Neuronal stem cell (in vitro differentiated cells): Measurements from ENCODE around the gene CENPQ.
A peak's percentile ranks its signal among the peaks of the same experiment; 100 is the strongest.

Experiments
- DNase-seq: peaks from one replicate; pipeline ENCODE4 v3.0.0-alpha.2; 2013; ENCODE audit warnings: low spot score
- H2AFZ ChIP-seq: one replicate; pipeline ENCODE4 v1.6.1; 2013; ENCODE audit warnings: mild to moderate bottlenecking, low read length, inconsistent platforms
- H2AK5ac ChIP-seq: 2 replicates; pipeline ENCODE4 v1.6.1; 2013; ENCODE audit warnings: low read depth, mild to moderate bottlenecking, inconsistent platforms, low read length, moderate library complexity, mixed read lengths
- H2BK120ac ChIP-seq: 2 replicates; pipeline ENCODE4 v1.6.1; 2013; ENCODE audit warnings: low read depth, mild to moderate bottlenecking, inconsistent platforms, low read length, moderate library complexity, mixed read lengths
- H2BK12ac ChIP-seq: one replicate; pipeline ENCODE4 v1.6.1; 2013; ENCODE audit warnings: low read length, inconsistent platforms
- H2BK15ac ChIP-seq: 2 replicates; pipeline ENCODE4 v1.6.1; 2013; ENCODE audit warnings: mild to moderate bottlenecking, low read length, inconsistent platforms, mixed read lengths
- H2BK5ac ChIP-seq: one replicate; pipeline ENCODE4 v1.6.1; 2013; ENCODE audit warnings: inconsistent platforms, mild to moderate bottlenecking, low read length, moderate library complexity
- H3K14ac ChIP-seq: one replicate; pipeline ENCODE4 v1.6.1; 2013; ENCODE audit warnings: low read length, inconsistent platforms
- H3K18ac ChIP-seq: 2 replicates; pipeline ENCODE4 v1.6.1; 2013; ENCODE audit warnings: low read length, inconsistent platforms
- H3K23ac ChIP-seq: 2 replicates; pipeline ENCODE4 v1.6.1; 2013; ENCODE audit warnings: low read depth, mild to moderate bottlenecking, mixed read lengths, low read length, inconsistent platforms; ENCODE audit not compliant: poor library complexity
- H3K27ac ChIP-seq: replicated peaks from 3 replicates; pipeline ENCODE4 v1.5.1; 2013; ENCODE audit warnings: low read length, inconsistent platforms
- H3K27me3 ChIP-seq, 3 experiments: 2 replicates each; pipeline ENCODE4 v1.6.1; 2013; ENCODE audit warnings: low read length in 3 of 3, mild to moderate bottlenecking in 2 of 3, inconsistent platforms in 1 of 3, low read depth in 1 of 3, mixed read lengths in 1 of 3, moderate library complexity in 1 of 3; ENCODE audit not compliant: control insufficient read depth in 3 of 3, insufficient read depth in 3 of 3
- H3K36me3 ChIP-seq, 2 donors: replicated peaks in 1 of 2; 2 replicates each; pipeline ENCODE4 v1.6.1; 2013; ENCODE audit warnings: low read length in 2 of 2; ENCODE audit not compliant: control insufficient read depth in 2 of 2, insufficient read depth in 2 of 2
- H3K4ac ChIP-seq: 2 replicates; pipeline ENCODE4 v1.6.1; 2013; ENCODE audit warnings: inconsistent platforms, mild to moderate bottlenecking, low read length, moderate library complexity
- H3K4me1 ChIP-seq, 2 donors: 1 replicate in 1 of 2; 2 replicates in 1 of 2; pipeline ENCODE4 v1.6.1; 2013; ENCODE audit warnings: low read length in 2 of 2, low read depth in 1 of 2; ENCODE audit not compliant: control insufficient read depth in 2 of 2, insufficient read depth in 1 of 2
- H3K4me2 ChIP-seq: one replicate; pipeline ENCODE4 v1.6.1; 2013; ENCODE audit warnings: mild to moderate bottlenecking, low read length, inconsistent platforms; ENCODE audit not compliant: insufficient read depth, poor library complexity, severe bottlenecking
- H3K4me3 ChIP-seq, 2 donors: 2 replicates each; pipeline ENCODE4 v1.5.1; 2013; ENCODE audit warnings: low read length in 2 of 2, mild to moderate bottlenecking in 2 of 2, inconsistent platforms in 1 of 2, moderate library complexity in 1 of 2
- H3K79me1 ChIP-seq: one replicate; pipeline ENCODE4 v1.6.1; 2013; ENCODE audit warnings: low read depth, mild to moderate bottlenecking, inconsistent platforms, low read length, moderate library complexity
- H3K9ac ChIP-seq: one replicate; pipeline ENCODE4 v1.6.1; 2013; ENCODE audit warnings: mild to moderate bottlenecking, low read depth, low read length, inconsistent platforms; ENCODE audit not compliant: poor library complexity
- H3K9me3 ChIP-seq, 2 donors: replicated peaks in 1 of 2; 2 replicates each; pipeline versions ENCODE3 to v1.6.1; 2013; ENCODE audit warnings: low read length in 2 of 2, mild to moderate bottlenecking in 2 of 2, inconsistent platforms in 1 of 2, low read depth in 1 of 2, mixed read lengths in 1 of 2, moderate library complexity in 1 of 2; ENCODE audit not compliant: control insufficient read depth in 2 of 2, insufficient read depth in 1 of 2
- H4K8ac ChIP-seq: one replicate; pipeline ENCODE4 v1.6.1; 2013; ENCODE audit warnings: low read depth, mild to moderate bottlenecking, inconsistent platforms, low read length, moderate library complexity
- H4K91ac ChIP-seq: one replicate; pipeline ENCODE4 v1.6.1; 2013; ENCODE audit warnings: low read length, low read depth, mild to moderate bottlenecking, inconsistent platforms; ENCODE audit not compliant: poor library complexity
- WGBS, 2 donors: extraction: QIAGEN DNeasy Blood & Tissue Kit; methylation state at CpG; one replicate each; pipeline ENCODE4 v1.1.7; 2013; ENCODE audit warnings: missing lambda C conversion rate in 2 of 2, mixed read lengths in 1 of 2; ENCODE audit not compliant: insufficient read length in 2 of 2, insufficient replicate concordance in 1 of 2; ENCODE audit errors: extremely low coverage in 2 of 2; 5-methylcytosine and 5-hydroxymethylcytosine counted together

The CENPQ gene

DNA sequence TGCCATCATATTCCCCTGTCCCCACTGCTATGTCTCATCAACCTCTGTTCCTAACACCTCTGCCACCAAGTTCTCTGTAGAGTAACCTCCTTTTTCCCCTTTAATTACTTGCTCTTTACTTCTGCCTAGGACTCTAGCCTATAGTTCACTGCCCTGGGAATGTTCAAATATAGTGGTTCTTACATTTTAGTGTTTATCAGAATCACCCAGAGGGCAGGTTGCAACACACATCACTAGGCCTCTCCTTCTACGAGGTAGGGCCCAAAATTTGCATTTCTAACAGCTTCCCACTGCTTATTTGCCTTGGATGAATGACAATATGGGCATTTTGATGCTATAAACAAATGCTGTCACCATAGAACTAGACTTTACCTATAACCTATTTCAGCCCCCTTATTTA lies 64.2 kb downstream of the CENPQ start:
- no peak overlapping the region for H2AK5ac ChIP-seq
- no peak overlapping the region for H4K8ac ChIP-seq
- H3K9me3 ChIP-seq, result no peaks in the 10 kb centered on the region
- H3K4me1 ChIP-seq, result no peaks in the 10 kb centered on the region
- no peaks in the 10 kb centered on the region for H3K36me3 ChIP-seq
- no peak overlapping the region for H2BK15ac ChIP-seq
- no peaks in the 10 kb centered on the region for H3K79me1 ChIP-seq
- no peak overlapping the region for H3K18ac ChIP-seq
- H4K91ac ChIP-seq, result no peak overlapping the region
- no peak overlapping the region for H3K14ac ChIP-seq
- no peak overlapping the region for H2BK12ac ChIP-seq
- no peak for DNase-seq
- no peak overlapping the region for H3K4me2 ChIP-seq
- no peak overlapping the region for H3K4ac ChIP-seq
- H3K27me3 ChIP-seq, result no peaks in the 10 kb centered on the region
- H3K9ac ChIP-seq, result no peak overlapping the region
- no CpG with 5 or more reads among the region's 1 CpG for WGBS, 2 donors
- H3K27ac ChIP-seq, result no peak overlapping the region
- H3K4me3 ChIP-seq, result no peak overlapping the region
- H3K23ac ChIP-seq, result no peak overlapping the region
- H2AFZ ChIP-seq, result no peak overlapping the region
- H2BK5ac ChIP-seq, result no peak overlapping the region
- no peak overlapping the region for H2BK120ac ChIP-seq

DNA sequence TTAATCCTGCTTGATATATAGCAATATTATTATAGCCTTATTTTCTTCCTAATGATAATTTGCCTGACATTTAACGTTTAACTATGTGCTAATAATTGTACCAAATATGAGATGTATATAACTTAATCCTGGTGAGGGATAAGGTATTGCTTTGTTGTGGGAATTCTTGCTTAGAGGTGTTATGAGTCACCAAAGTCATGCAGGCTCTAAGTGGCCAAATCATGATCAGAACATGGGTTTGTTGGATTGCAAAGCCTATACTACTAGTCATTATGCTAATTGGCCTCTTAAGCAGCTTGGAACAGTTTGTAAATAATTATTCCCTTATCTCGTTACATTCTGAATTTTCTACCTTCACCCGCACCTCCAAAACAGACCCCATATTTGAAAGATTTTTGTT lies 65.4 kb downstream of the CENPQ start:
- Histone ChIP-seq H3K4me3 (no peak overlapping the region), H3K36me3 (no peaks in the 10 kb centered on the region), H4K8ac (no peak overlapping the region), H2BK15ac (no peak overlapping the region), H2AFZ (no peak overlapping the region), H3K4me2 (no peak overlapping the region), H3K27me3 (no peaks in the 10 kb centered on the region), H3K27ac (no peak overlapping the region), H3K79me1 (no peaks in the 10 kb centered on the region), H2BK120ac (no peak overlapping the region), H3K9me3 (no peaks in the 10 kb centered on the region), H3K23ac (no peak overlapping the region), H4K91ac (no peak overlapping the region), H2BK5ac (no peak overlapping the region), H3K4me1 (no peaks in the 10 kb centered on the region), H3K18ac (no peak overlapping the region), H2AK5ac (no peak overlapping the region), H3K4ac (no peak overlapping the region), H2BK12ac (no peak overlapping the region), H3K9ac (no peak overlapping the region), H3K14ac (no peak overlapping the region)
- WGBS, 2 donors, result no CpG with 5 or more reads among the region's 3 CpGs
- no peak for DNase-seq

DNA sequence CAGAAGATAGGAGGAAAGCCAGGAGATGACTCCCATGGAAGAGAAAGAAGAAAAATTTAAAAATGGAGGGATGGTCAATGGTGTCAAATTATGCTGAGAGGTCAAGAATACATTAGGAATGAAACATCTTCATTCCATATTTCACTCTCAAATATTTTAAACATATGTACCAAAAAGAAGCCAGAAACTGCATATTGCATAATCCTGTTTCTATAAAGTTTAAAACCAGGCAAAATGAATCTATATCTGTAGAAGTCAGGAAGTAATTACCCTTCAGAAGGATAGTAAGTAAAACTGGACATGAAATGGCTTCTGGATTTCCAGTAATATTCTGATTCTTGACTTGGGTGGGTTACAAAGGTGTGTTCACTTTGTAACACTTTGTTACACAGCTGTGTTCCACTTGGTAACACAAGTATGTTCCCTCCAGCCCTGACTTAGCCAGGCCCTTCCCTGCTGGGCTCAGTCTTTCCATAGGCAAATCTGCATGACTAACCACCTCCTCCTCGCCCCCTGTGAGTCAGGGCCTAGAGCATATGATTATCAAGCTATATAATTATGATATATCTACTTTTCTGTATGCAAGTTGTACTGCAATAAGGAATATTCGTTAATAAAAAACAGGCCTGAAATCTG lies 67.1 kb downstream of the CENPQ start:
- Histone ChIP-seq H2BK15ac (no peak overlapping the region), H3K18ac (no peak overlapping the region), H4K91ac (no peak overlapping the region), H2BK5ac (no peak overlapping the region), H3K4me1 (no peaks in the 10 kb centered on the region), H3K4ac (no peak overlapping the region), H3K27ac (no peak overlapping the region), H2BK120ac (no peak overlapping the region), H3K36me3 (no peaks in the 10 kb centered on the region), H3K9ac (no peak overlapping the region), H2AFZ (no peak overlapping the region), H3K4me2 (no peak overlapping the region), H3K27me3 (no peaks in the 10 kb centered on the region), H2BK12ac (no peak overlapping the region), H2AK5ac (no peak overlapping the region), H3K79me1 (no peaks in the 10 kb centered on the region), H3K14ac (no peak overlapping the region), H3K23ac (no peak overlapping the region), H3K9me3 (no peaks in the 10 kb centered on the region), H4K8ac (no peak overlapping the region), H3K4me3 (no peak overlapping the region)
- no peak for DNase-seq
- no CpG with 5 or more reads among the region's 2 CpGs for WGBS, 2 donors

DNA sequence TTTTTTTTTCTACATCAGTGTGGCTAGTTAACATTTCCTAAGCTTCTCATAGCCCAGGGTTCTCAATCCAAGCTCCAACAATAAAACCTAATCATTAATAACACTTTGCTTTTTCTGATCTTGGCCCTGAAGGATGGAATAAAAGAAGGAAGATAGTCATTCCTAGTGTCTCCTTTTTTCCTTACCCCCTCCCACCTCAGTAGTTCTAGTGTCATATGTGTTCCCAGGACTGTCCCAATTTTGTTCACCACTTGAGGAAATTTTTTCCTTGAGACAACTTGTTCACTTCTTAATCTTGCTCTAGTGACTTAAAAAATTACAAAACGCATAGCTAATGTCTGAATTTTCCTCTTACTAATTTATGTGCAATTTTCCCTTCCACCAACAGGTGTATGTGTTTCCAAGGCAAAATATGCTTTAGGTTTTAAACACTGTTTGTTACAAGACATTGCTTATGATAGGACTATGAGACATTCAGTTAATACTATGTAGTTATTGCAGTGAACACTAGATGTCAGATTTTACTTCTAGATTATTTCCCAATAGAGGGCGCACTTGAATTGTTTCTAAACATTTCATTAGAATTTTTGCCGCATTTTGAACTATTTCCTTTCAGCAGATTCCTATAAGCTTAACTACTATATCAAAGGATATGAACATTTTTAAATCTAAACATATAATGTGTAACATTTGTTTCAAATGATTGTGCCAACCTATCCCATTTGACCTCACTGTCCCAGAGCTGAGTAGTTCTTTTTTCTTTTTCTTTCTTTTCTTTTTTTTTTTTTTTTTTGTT lies 68.8 kb downstream of the CENPQ start:
- Histone ChIP-seq H3K4me2 (no peak overlapping the region), H3K27me3 (no peaks in the 10 kb centered on the region)
- no CpG with 5 or more reads among the region's 3 CpGs for WGBS, 2 donors

More for the DNA sequence above, 68.8 kb downstream of the CENPQ start:
- Histone ChIP-seq H3K9me3 (no peaks in the 10 kb centered on the region), H3K4me1 (no peaks in the 10 kb centered on the region), H3K9ac (no peak overlapping the region), H2AFZ (no peak overlapping the region), H2BK120ac (no peak overlapping the region), H3K27ac (no peak overlapping the region), H2BK5ac (no peak overlapping the region), H3K18ac (no peak overlapping the region), H3K4me3 (no peak overlapping the region), H2AK5ac (no peak overlapping the region), H3K23ac (no peak overlapping the region), H4K8ac (no peak overlapping the region), H3K79me1 (no peaks in the 10 kb centered on the region), H2BK12ac (no peak overlapping the region), H3K14ac (no peak overlapping the region), H4K91ac (no peak overlapping the region), H3K36me3 (no peaks in the 10 kb centered on the region), H3K4ac (no peak overlapping the region), H2BK15ac (no peak overlapping the region)
- DNase-seq, result peak; percentile 37
